K562 (cell line): Measurements from ENCODE around the gene MBD3. TPM values are rescaled to one million over a fixed set of nuclear protein-coding genes. Genes with fewer than 3 reads are reported as not detected.

Source experiments
- ATAC-seq: fragments of 200-7000 bp; cut with Tn5 transposase; 3 replicates; pipeline ENCODE4 v1.9.1; 2020; ENCODE audit warnings: moderate library complexity
- BruUV-seq: library from RNA; stranded (reverse); fragments of 400-500 nt; replicated peaks from 2 replicates; lab custom pipeline; 2021; lab: Mats Ljungman, UMichigan
- CTCF ChIA-PET: fragments of 300-600 bp; formaldehyde crosslinking; extraction: SDS; loops from one replicate; lab custom pipeline; 2021; ENCODE audit warnings: low intra/inter-chr PET ratio; lab: Yijun Ruan, JAX
- POLR2A ChIA-PET: fragments of 300-600, 350-650 bp; sonication (Branson Sonifier 250); formaldehyde crosslinking; extraction: SDS; loops from one replicate; lab custom pipeline; 2021; ENCODE audit warnings: antibody characterized with exemption, inconsistent platforms; lab: Yijun Ruan, JAX
- DNase-seq, 4 experiments: peaks; one replicate each; pipeline versions ENCODE4 v3.0.0 to v3.0.0-alpha.2; 2011 to 2018; ENCODE audit warnings: low spot score in 3 of 4, mixed read lengths in 3 of 4; ENCODE audit errors: extremely low read depth in 1 of 4
- FAIRE-seq: peaks from 2 replicates; lab custom pipeline; 2011; peaks lifted over from hg19 to GRCh38; lab: Jason Lieb, UNC
- H2AFZ ChIP-seq: 2 replicates; pipeline ENCODE4 v1.6.0; 2011; ENCODE audit warnings: low read depth, low read length, control low read depth, inconsistent platforms
- H3K27ac ChIP-seq: fragments of 200-600 bp; 3 replicates; pipeline ENCODE4 v1.8.0; 2011; ENCODE audit warnings: low read depth, mild to moderate bottlenecking, control low read depth, inconsistent platforms, low read length, moderate library complexity, mixed read lengths; ENCODE audit errors: extremely low read depth
- H3K27me3 ChIP-seq, 2 experiments: fragments of 300-600 bp in 1 of 2; 2 replicates in 1 of 2; 3 replicates in 1 of 2; pipeline versions ENCODE4 v1.6.0 to v1.8.0; 2011; ENCODE audit warnings: inconsistent platforms in 2 of 2, low read length in 2 of 2, mild to moderate bottlenecking in 1 of 2, mixed read lengths in 1 of 2, moderate library complexity in 1 of 2; ENCODE audit not compliant: control insufficient read depth in 2 of 2, insufficient read depth in 2 of 2
- H3K36me3 ChIP-seq: fragments of 300-600 bp; 3 replicates; pipeline ENCODE4 v1.8.0; 2011; ENCODE audit warnings: mild to moderate bottlenecking, low read length, inconsistent platforms; ENCODE audit not compliant: control insufficient read depth, insufficient read depth
- H3K4me1 ChIP-seq, 2 experiments: fragments of 200-600 bp in 1 of 2; replicated peaks in 1 of 2; 2 replicates in 1 of 2; 3 replicates in 1 of 2; pipeline versions ENCODE4 v1.5.1 to v1.8.0; 2011; ENCODE audit warnings: inconsistent platforms in 2 of 2, low read length in 2 of 2, mild to moderate bottlenecking in 1 of 2, mixed read lengths in 1 of 2, moderate library complexity in 1 of 2; ENCODE audit not compliant: control insufficient read depth in 2 of 2, insufficient read depth in 2 of 2
- H3K4me2 ChIP-seq: 2 replicates; pipeline ENCODE4 v1.6.1; 2011; ENCODE audit warnings: low read length, control low read depth, inconsistent platforms, mixed read lengths; ENCODE audit not compliant: insufficient read depth
- H3K4me3 ChIP-seq: fragments of 200-600 bp; sonication (generic), shearing (Covaris generic); 2 replicates; pipeline ENCODE4 v1.5.1; 2016; ENCODE audit warnings: control low read depth, inconsistent platforms
- H3K79me2 ChIP-seq: fragments of 200-600 bp; 3 replicates; pipeline ENCODE4 v1.8.0; 2011; ENCODE audit warnings: low read length, inconsistent platforms; ENCODE audit not compliant: control insufficient read depth, insufficient read depth
- H3K9ac ChIP-seq, 2 experiments: 2 replicates each; pipeline versions ENCODE4 v1.6.0 to v1.6.1; 2011; ENCODE audit warnings: low read depth in 2 of 2, low read length in 2 of 2, control low read depth in 1 of 2, inconsistent platforms in 1 of 2, mild to moderate bottlenecking in 1 of 2, mixed read lengths in 1 of 2; ENCODE audit not compliant: insufficient read depth in 1 of 2
- H3K9me1 ChIP-seq: one replicate; pipeline ENCODE4 v1.6.0; 2011; ENCODE audit warnings: inconsistent platforms, mild to moderate bottlenecking, low read length, moderate library complexity; ENCODE audit not compliant: control insufficient read depth, insufficient read depth
- H3K9me3 ChIP-seq: replicated peaks from 2 replicates; pipeline ENCODE4 v1.5.1; 2011; ENCODE audit warnings: low read depth, low read length, inconsistent platforms; ENCODE audit not compliant: control insufficient read depth, insufficient read depth
- H4K20me1 ChIP-seq: replicated peaks from 2 replicates; pipeline ENCODE4 v1.6.1; 2011; ENCODE audit warnings: low read length, inconsistent platforms, mixed read lengths; ENCODE audit not compliant: control insufficient read depth, insufficient read depth
- CCNT2 ChIP-seq: IDR thresholded peaks from 2 replicates; pipeline ENCODE4 v1.6.1; 2011; ENCODE audit warnings: borderline replicate concordance, low read depth, mild to moderate bottlenecking, moderate library complexity, mixed read lengths, low read length; ENCODE audit not compliant: insufficient read length; ENCODE audit errors: extremely low read depth
- E4F1 ChIP-seq: fragments of 250-450 bp; sonication (Bioruptor Pico); IDR thresholded peaks from 2 replicates; pipeline ENCODE4 v1.5.0; 2021; ENCODE audit warnings: mild to moderate bottlenecking, borderline replicate concordance
- PTBP1 ChIP-seq: fragments of 200-400 bp; formaldehyde crosslinking; IDR thresholded peaks from 2 replicates; pipeline ENCODE4 v1.6.1; 2017; ENCODE audit warnings: low read depth, low read length
- PTTG1 ChIP-seq: fragments of 450-650 bp; IDR thresholded peaks from 2 replicates; pipeline ENCODE4 v1.6.1; 2016; ENCODE audit warnings: low read depth, mild to moderate bottlenecking, missing genetic modification characterization, missing compliant biosample characterization
- RNF2 ChIP-seq: sonication (generic); IDR thresholded peaks from 2 replicates; pipeline ENCODE4 v1.6.1; 2016
- ZNF282 ChIP-seq: sonication (generic); formaldehyde crosslinking; IDR thresholded peaks from 2 replicates; pipeline ENCODE4 v1.8.1; 2023; ENCODE audit warnings: missing genetic modification reagents
- WGBS: fragments of 100-300 bp; shearing (Covaris generic); methylation state at CpG from one replicate; pipeline ENCODE4 v1.1.6; 2016; ENCODE audit warnings: low coverage, mixed read lengths; ENCODE audit not compliant: insufficient coverage; ENCODE audit errors: missing lambda C conversion rate; 5-methylcytosine and 5-hydroxymethylcytosine counted together
- in situ Hi-C: fragments of 300-500 bp; cut with MboI; formaldehyde crosslinking; loops from 4 replicates; pipeline ENCODE4 v1.15.0; 2018; ENCODE audit warnings: inconsistent platforms, mixed read lengths
- intact Hi-C: fragments of 100-400 bp; cut with micrococcal nuclease; formaldehyde crosslinking; loops from 2 replicates; pipeline ENCODE4 v1.14.2; 2022
- polyA plus RNA-seq, 8 experiments: library from polyadenylated mRNA; depleted of rRNA in 4 of 8; stranded (reverse) in 5 of 8; unstranded in 3 of 8; fragments of >200 nt; fragmentation: Nextera tagmentation in 2 of 8; fragmentation: Illumina TruSeq in 1 of 8; extraction: Ambion mirVana in 2 of 8; extraction: Trizol in 1 of 8; gene quantifications; 2 replicates each; pipeline versions ENCODE4 v1.2.1 to v1.2.3, GENCODE V29; 2011 to 2014; ENCODE audit warnings: inconsistent platforms in 1 of 8, missing spikeins in 1 of 8
- total RNA-seq, 7 experiments: library from RNA; depleted of rRNA in 6 of 7; stranded (reverse); fragments of >200 nt in 6 of 7; fragmentation: Illumina TruSeq in 2 of 7; extraction: Trizol in 2 of 7; gene quantifications; 2 replicates each; pipeline versions ENCODE4 v1.2.1 to v1.2.3, GENCODE V29; 2011 to 2021; ENCODE audit warnings: low replicate concordance in 1 of 7
- TF ChIP-seq, protein P1 (sequence below): sonication (generic); formaldehyde crosslinking; IDR thresholded peaks from 2 replicates; pipeline ENCODE4 v1.8.0; 2022; ENCODE audit warnings: mild to moderate bottlenecking, missing genetic modification reagents

The MBD3 gene
- total and polyA plus RNA-seq, 9 of the 15 experiments (the other 6 are each of a cell fraction or from before 2014, with no cell fraction given), result 0.24 to 137 (median 30.9) TPM

DNA sequence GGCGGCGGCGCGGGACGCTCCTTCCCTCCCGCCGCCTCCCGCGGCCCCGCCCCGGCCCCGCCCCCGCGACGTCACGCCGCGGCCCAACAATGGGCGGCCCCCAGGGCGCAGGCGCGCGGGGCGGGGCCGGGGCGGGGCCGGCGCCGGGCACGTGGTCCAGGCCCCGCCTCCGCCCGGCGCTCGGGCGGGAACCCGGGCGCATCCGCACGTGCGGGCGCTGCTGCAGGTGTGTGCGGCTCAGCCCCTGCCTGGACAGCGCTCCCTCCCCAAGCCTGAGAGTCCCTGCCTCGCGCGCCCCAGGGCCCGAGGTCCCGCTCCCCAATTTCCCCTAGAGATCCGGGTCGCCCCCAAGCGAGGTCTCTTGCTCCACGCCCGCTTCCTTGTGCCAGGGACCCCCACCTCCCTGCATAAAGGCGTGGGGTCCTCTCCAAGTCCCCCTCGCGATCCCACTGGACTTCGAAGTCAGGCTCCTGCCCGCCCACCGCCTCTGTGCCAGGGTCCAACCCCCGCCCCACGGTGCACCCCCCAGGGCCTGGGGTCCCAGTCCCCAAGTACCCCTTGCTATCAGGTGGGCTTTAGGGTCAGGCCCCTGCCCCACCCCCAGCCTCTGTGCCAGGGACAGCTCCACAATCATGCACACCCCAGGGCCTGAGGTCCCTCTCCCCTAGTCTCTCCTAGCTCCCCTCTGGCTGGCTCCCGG is 24.2 kb downstream of the MBD3 start, which contains the start of gene MEX3D (continued):
- TF ChIP-seq ZNF282 (CRISPR knock-in tag), result 0 out of 2 replicates have a peak, but pooled peaks have one; percentile 89
- no peak for TF ChIP-seq PTBP1
- peak; percentile 81 for TF ChIP-seq RNF2
- TF ChIP-seq, protein P1, sequence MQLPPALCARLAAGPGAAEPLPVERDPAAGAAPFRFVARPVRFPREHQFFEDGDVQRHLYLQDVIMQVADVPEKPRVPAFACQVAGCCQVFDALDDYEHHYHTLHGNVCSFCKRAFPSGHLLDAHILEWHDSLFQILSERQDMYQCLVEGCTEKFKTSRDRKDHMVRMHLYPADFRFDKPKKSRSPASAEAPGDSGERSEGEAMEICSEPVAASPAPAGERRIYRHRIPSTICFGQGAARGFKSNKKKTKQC, result peak; percentile 88
- peak; percentile 67 for TF ChIP-seq CCNT2

DNA sequence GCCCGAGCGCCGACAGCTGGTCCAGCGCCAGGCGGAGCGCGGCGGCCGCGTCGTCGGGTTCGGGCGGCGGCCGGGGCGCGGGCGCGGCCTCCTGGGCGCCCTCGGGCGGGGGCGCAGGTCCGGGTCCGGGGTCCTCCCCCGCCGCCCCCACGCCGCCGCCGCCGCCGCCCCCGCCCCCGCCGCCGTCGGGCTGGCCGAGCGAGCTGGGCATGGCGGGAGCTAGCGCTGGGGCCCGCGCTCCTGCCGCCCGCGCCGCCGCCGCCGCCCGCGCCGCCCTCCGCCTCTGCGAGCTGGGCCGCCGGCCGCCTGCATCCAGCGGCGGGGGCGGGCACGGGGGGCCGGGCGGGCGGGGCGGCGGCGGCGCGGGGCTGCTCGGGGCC is 24.8 kb downstream of the MBD3 start:
- peak overlapping the region in 1 of 2 experiments; percentile 92; a peak in 2 of 4 replicates for H3K9ac ChIP-seq
- peak overlapping the region; percentile 50; the same call in 1 of the 2 replicates for H3K4me3 ChIP-seq
- H3K27ac ChIP-seq, result no peak overlapping the region
- H3K4me2 ChIP-seq, result no peak overlapping the region
- no peak for FAIRE-seq
- ChIA-PET POLR2A (interaction anchor here (0.6 kb wide), 1 partner anchor 38 kb away, joined by 3 read pairs; no protein-coding TSS in a partner anchor), CTCF (no interaction called here)
- BruUV-seq, result no TSS peak
- H4K20me1 ChIP-seq, result peaks cover 5% of the 10 kb centered on the region
- peak in 3 of 4 experiments; percentile 29 to 84 (median 82) for DNase-seq
- ATAC-seq, result no peak
- no peaks in the 10 kb centered on the region for H3K27me3 ChIP-seq
- no peak overlapping the region for H2AFZ ChIP-seq
- H3K4me1 ChIP-seq, result peaks cover 6 to 44% of the 10 kb centered on the region in 2 experiments
- intact Hi-C loops, result no loop called here
- H3K79me2 ChIP-seq, result peaks cover 32% of the 10 kb centered on the region
- H3K9me1 ChIP-seq, result no peaks in the 10 kb centered on the region
- no peaks in the 10 kb centered on the region for H3K36me3 ChIP-seq
- in situ Hi-C loops, result no loop called here
- no peaks in the 10 kb centered on the region for H3K9me3 ChIP-seq
- 0% methylated on average over 6 of the region's 73 CpGs for WGBS
- TF ChIP-seq E4F1 (CRISPR knock-in tag), result no peak
- TF ChIP-seq PTTG1, result no peak
